SKM-1 treated with dmso at 0.1 percent for 144 hours (cell line): ENCODE results near the gene PLA2G4B.

Source experiments
- DNase-seq: peaks from one replicate; lab custom pipeline; 2025; ENCODE audit not compliant: unreplicated experiment; lab: John Stamatoyannopoulos, UW

PLA2G4B gene

GRCh38 chr15:41809121-41809520 is 29.5 kb upstream of the PLA2G4B start:
- DNase-seq = no peak

- DNase-seq = no peak
Observed at GRCh38 chr15:41809526-41810220, 29.0 kb upstream of the PLA2G4B start.

DNA sequence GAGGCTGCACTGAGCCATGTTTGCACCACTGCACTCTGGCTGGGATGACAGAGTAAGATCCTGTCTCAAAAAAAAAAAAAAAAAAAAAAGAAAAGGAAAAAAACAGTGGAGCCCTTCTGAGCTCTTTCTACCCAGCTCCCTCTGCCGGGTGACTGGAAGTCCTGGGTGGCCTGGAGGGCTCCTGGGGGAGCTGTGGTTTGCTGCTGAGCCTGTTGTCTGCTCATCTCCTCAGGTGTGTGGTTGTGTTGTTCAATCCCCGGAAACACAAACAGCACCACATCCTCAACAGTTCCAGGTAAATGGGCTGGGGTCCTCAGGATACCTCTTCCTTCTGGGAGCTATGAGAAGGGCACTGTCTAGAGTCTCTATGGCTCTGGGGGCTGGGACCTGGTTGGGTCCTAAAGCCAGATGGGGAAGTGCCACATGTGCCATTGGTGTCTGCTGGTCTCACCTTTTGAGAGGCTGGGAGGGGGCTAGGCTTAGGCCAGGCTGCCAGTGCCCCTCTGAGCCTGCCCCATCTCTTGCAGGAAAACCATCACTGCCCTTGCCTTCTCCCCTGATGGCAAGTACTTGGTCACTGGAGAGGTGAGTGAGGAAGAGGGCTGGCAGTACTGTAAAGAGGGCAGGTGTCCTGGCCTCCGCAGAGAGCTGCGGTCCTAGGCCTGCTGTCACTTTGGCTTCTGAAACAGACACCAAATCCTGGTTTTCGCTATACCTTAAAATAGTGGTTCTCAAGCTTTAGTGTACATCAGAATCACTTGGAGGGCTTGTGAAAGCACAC is 27.8 kb upstream of the PLA2G4B start:
- DNase-seq = no peak

DNA sequence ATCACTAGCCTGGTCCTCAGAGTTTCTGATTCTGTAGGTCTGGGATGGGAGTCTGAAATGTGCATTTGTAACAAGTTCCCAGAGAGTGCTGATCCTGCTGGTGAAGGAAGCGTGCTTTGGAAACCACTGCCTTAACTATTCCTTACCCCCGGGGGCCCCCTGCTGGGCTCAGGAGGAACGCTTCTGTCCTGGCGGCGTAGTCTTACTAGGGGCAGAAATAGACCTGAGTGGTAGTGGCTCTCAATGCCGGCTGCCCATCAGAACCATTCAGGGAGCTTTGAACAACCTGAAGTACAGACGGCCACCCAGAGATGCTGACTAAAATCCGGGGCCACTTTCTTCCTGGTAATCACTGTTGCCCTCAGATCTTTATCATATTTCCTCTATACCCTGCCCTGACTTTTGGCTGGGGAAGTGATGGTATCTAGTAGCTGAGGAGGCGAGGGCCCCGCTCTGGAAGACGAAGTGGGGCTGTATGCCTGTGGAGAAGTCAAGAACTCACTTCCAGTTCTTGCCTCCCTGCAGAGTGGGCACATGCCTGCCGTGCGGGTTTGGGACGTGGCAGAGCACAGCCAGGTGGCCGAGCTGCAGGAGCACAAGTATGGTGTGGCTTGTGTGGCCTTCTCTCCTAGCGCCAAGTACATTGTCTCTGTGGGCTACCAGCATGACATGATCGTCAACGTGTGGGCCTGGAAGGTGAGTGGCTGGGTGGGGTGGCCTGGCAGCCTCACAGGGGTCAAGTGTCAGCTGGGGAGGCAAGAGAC is 27.0 kb upstream of the PLA2G4B start:
- peak; percentile 62 for DNase-seq

DNA sequence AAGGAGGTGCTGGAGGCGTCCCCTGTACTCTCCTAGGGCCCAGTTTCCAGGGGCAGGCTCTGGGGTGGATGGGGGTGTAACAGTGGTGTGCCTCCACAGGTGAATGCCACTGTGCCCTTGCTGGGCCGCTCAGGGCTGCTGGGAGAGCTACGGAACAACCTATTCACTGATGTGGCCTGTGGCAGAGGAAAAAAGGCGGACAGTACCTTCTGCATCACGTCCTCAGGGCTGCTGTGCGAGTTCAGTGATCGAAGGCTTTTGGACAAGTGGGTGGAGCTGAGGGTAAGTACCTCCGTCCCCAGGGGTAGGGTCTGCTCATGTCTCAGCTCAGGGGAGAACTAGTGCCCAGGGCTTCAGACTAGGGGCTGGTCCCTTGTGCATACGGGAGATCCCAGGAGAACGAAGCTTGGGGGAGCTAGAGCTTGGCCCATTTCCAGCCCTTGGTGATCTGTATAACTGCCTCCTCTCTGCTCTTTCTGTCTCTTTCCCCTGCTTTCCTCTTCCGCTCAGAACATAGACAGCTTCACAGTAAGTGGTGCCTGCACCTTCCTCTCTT is 25.7 kb upstream of the PLA2G4B start:
- DNase-seq = no peak

- DNase-seq = no peak
Observed at GRCh38 chr15:41813426-41813825, 25.2 kb upstream of the PLA2G4B start.

DNA sequence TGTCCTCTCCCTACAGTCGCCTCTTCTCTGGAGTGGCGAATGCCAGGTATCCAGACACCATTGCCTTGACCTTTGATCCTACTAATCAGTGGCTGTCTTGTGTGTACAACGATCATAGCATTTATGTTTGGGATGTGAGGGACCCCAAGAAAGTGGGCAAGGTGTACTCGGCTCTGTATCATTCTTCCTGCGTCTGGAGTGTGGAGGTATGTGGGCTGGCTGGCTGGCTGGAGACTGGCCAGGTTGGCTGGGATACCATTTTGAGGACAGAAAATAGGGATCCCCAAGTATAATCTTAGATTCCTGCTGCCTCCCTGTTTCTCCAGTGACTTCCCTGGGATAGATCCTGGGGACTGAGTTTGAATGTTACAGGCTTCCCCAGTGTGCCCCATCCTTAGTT is 24.1 kb upstream of the PLA2G4B start:
- DNase-seq = no peak

- DNase-seq = no peak
Observed at GRCh38 chr15:41816788-41817187, 21.9 kb upstream of the PLA2G4B start.

- no peak for DNase-seq
Observed at GRCh38 chr15:41817327-41817726, 21.3 kb upstream of the PLA2G4B start.

DNA sequence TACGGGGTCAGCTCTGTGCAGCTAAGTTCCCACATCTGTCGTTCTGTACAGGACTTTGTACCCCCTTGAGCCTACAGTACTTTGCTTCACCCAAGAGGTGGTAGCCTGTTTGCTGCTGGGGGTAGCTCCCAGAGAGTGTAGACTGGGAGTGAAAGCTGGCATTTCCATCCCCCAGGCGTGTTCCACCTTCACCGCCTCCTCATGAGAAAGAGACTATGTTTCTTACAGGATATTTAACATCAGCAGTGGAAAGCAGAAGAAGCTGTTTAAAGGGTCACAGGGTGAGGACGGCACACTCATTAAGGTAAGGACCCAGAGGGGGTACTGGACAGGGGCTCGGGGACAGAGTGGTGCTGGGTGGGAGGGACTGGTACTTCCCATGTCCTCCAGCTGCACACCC is 20.9 kb upstream of the PLA2G4B start:
- DNase-seq = no peak

DNA sequence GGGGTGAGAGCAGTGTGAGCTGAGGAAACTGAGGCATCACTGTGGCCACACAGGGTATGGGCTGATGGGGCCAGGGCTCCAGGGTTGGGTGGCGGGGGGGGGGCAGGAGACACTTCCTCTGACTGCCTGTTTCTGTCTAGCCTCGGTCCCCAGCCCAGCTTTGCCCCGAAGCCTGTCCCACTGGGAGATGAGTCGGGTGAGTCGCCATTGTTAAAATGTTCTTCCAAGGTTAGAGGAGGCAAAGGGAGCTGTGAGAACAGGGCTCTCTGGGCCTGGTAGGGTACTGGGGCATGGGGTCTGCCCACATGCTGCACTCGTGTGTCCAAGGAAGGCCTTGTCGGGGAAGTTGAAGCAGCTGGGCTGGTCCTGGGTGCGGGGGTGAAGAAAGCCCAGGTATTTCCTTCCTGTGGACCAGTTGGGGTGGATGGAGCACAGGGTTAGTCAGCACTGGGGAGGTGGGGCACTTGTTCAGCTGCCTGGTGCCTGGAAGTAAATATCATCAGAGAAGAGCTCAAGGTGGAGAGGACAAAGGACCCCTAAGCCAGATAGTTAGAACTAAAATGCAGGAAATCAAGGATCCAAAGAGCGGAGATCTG is 19.1 kb upstream of the PLA2G4B start:
- DNase-seq = no peak

DNA sequence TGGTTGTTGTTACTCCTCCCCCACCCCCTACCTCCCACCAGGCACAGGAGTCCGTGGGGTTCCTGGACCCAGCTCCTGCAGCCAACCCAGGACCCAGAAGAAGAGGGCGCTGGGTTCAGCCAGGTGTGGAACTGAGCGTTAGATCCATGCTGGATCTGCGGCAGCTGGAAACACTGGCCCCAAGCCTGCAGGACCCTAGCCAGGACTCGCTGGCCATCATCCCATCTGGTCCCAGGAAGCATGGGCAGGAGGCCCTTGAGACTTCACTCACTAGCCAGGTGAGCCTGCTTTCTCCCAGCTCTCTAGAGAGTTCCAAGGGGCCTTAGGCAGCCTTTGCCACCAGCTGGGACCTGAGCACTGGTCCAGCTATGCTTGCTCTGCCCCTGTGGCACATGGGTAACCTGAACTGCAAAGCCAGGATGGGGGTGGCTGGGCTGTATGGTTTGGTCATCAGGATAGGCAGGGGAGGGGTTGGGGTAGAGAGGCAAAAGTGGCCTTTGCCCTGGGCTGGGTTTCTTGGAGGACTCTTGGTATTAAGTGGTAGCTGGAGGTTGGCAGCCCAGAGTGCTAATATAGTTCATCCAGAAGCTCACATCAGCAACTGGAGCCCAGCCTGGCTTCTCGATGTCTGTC is 17.7 kb upstream of the PLA2G4B start:
- DNase-seq = no peak

- no peak for DNase-seq
Observed at GRCh38 chr15:41821831-41822230, 16.8 kb upstream of the PLA2G4B start.

GRCh38 chr15:41822471-41822870 is 16.2 kb upstream of the PLA2G4B start:
- DNase-seq = no peak

GRCh38 chr15:41822957-41823356 is 15.7 kb upstream of the PLA2G4B start:
- no peak for DNase-seq

DNA sequence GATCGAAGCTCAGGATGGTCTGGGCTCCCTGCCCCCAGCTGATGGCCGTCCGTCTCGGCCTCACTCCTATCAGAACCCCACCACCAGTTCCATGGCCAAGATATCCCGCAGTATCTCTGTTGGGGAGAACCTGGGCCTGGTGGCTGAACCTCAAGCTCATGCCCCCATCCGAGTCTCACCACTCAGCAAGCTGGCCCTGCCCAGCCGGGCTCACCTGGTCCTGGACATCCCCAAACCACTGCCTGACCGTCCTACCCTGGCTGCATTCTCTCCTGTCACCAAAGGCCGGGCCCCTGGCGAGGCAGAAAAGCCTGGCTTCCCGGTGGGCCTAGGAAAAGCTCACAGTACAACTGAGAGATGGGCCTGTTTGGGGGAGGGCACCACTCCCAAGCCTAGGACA is 15.1 kb upstream of the PLA2G4B start:
- DNase-seq = no peak

DNA sequence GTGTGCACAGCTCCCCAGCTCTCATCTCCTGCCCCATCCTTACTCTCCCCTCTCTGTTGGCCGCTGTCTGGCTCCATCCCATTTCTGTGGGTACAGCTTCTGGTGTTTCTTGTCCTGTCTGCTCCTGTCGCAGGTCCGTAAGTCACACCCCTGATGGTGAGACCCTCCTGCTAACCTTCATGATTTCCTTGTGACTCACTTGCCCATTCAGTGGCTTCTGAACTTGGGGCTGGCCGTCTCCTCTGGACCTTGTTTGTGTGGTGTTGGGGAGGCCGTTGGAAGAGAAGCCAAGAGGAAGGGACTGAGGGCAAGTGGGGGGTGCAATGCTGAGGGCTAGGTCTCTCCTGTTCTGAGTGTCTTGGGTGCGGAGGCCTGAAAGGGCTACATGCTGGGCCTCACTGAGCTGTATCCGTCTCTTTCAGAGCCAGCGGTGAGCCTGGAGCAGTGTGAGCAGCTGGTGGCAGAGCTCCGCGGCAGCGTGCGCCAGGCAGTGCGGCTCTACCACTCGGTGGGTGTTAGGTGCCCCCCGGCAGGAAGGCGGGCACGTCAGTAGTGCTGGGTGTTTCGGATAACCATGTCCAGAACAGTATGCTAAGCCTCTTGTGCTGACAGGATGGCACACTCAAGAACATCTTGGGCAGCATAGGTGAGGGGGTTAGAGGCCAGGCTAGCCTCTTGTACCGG is 14.4 kb upstream of the PLA2G4B start:
- DNase-seq = no peak

- DNase-seq = no peak
Observed at GRCh38 chr15:41825145-41825544, 13.5 kb upstream of the PLA2G4B start.

GRCh38 chr15:41825572-41826535 is 12.8 kb upstream of the PLA2G4B start:
- no peak for DNase-seq
